Esophagus muscularis mucosa (tissue), 4 donors: ENCODE measurements around the gene AGPS.

Experiments used
- CTCF ChIP-seq, 3 experiments: fragments of 200-600 bp in 2 of 3; fragments of 450-650 bp in 1 of 3; sonication (generic) in 2 of 3; IDR thresholded peaks; one replicate each; pipeline ENCODE4 v1.5.1; 2017 to 2019; ENCODE audit warnings: antibody characterized with exemption in 3 of 3, mild to moderate bottlenecking in 2 of 3, moderate library complexity in 1 of 3
- EP300 ChIP-seq: sonication (generic); formaldehyde crosslinking; IDR thresholded peaks from one replicate; pipeline ENCODE4 v1.6.1; 2017; ENCODE audit warnings: antibody characterized with exemption
- POLR2A ChIP-seq: fragments of 450-650 bp; IDR thresholded peaks from one replicate; pipeline ENCODE4 v1.6.1; 2017; ENCODE audit warnings: antibody characterized with exemption, moderate library complexity, mild to moderate bottlenecking, low read depth
- POLR2AphosphoS5 ChIP-seq, 2 donors: sonication (generic); formaldehyde crosslinking; IDR thresholded peaks; one replicate each; pipeline ENCODE4 v1.6.1; 2017; ENCODE audit warnings: antibody characterized with exemption in 2 of 2

DNA sequence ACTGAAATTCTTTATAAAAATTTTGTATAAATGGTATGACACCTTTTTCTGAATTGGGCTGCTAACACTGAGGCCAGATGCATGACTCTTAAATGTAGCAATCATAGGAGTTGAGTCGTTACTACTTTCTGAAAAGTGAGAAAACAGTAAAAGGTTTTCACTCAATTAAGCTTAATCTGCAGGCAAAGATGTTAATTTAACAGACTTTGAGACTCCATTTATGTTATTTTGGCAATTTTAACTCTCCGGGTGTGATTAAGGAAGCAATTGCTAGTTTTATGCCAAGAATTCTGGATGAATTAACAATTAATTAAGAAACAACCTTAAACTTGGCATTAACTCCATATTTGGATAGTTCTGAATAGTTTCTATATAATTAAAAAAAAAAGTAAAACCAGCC is 104.3 kb downstream of the AGPS start:
- TF ChIP-seq POLR2A (no peak), CTCF (IDR thresholded peaks at IDR 0.05) (no peak), EP300 (no peak), POLR2AphosphoS5 (IDR thresholded peaks at IDR 0.05) (no peak)
